Liver (tissue), 3 donors: ENCODE measurements around the gene CD101.

Experiments
- ATF3 ChIP-seq: IDR thresholded peaks from 2 replicates; pipeline ENCODE4 v1.6.1; 2016; ENCODE audit warnings: antibody characterized with exemption
- CTCF ChIP-seq: fragments of 150-350 bp; IDR thresholded peaks from 2 replicates; pipeline ENCODE4 v1.5.1; 2017; ENCODE audit warnings: improper control_type of control experiment, low read depth, low read length; ENCODE audit not compliant: missing input control
- GABPA ChIP-seq, 2 donors: IDR thresholded peaks in 1 of 2; conservative IDR thresholded peaks in 1 of 2; 2 replicates each; pipeline ENCODE4 v1.6.1; 2016; ENCODE audit warnings: antibody characterized with exemption in 2 of 2, mild to moderate bottlenecking in 1 of 2, moderate library complexity in 1 of 2
- HNF4A ChIP-seq, 2 donors: conservative IDR thresholded peaks; 2 replicates each; pipeline ENCODE4 v1.6.1; 2016; ENCODE audit warnings: antibody characterized with exemption in 2 of 2, mild to moderate bottlenecking in 2 of 2
- JUND ChIP-seq, 2 donors: IDR thresholded peaks; 2 replicates each; pipeline ENCODE4 v1.6.1; 2016; ENCODE audit warnings: antibody characterized with exemption in 2 of 2
- MAX ChIP-seq: IDR thresholded peaks from 2 replicates; pipeline ENCODE4 v1.6.1; 2016; ENCODE audit warnings: antibody characterized with exemption
- RAD21 ChIP-seq, 2 donors: IDR thresholded peaks; 2 replicates each; pipeline ENCODE4 v1.6.1; 2016; ENCODE audit warnings: antibody characterized with exemption in 2 of 2, mild to moderate bottlenecking in 2 of 2
- RXRA ChIP-seq, 2 donors: IDR thresholded peaks; 2 replicates each; pipeline ENCODE4 v1.6.1; 2017 to 2018; ENCODE audit warnings: antibody characterized with exemption in 2 of 2, mild to moderate bottlenecking in 1 of 2
- SP1 ChIP-seq: IDR thresholded peaks from 2 replicates; pipeline ENCODE4 v1.6.1; 2018; ENCODE audit warnings: antibody characterized with exemption, mild to moderate bottlenecking
- TAF1 ChIP-seq: conservative IDR thresholded peaks from 2 replicates; pipeline ENCODE4 v1.6.1; 2016; ENCODE audit warnings: antibody characterized with exemption, mild to moderate bottlenecking
- YY1 ChIP-seq: IDR thresholded peaks from 2 replicates; pipeline ENCODE4 v1.6.1; 2016; ENCODE audit warnings: antibody characterized with exemption, mild to moderate bottlenecking
- ZBTB33 ChIP-seq: IDR thresholded peaks from 2 replicates; pipeline ENCODE4 v1.6.1; 2016; ENCODE audit warnings: antibody characterized with exemption
- donor health status: healthy.
- donor health status: healthy.

GRCh38 chr1:117051224-117052064 lies 49.9 kb downstream of the CD101 start:
- no peak for TF ChIP-seq ATF3
- no peak for TF ChIP-seq CTCF
- TF ChIP-seq RAD21 (IDR thresholded peaks at IDR 0.05): no peak
- no peak for TF ChIP-seq TAF1
- no peak for TF ChIP-seq YY1
- TF ChIP-seq RXRA (IDR thresholded peaks at IDR 0.05): no peak
- TF ChIP-seq MAX: no peak
- no peak for TF ChIP-seq GABPA (IDR thresholded peaks at IDR 0.05 in 1 of 2, conservative IDR thresholded peaks at IDR 0.05 in 1 of 2)
- no peak for TF ChIP-seq ZBTB33
- no peak for TF ChIP-seq HNF4A (conservative IDR thresholded peaks at IDR 0.05)
- TF ChIP-seq SP1: no peak
- no peak for TF ChIP-seq JUND (IDR thresholded peaks at IDR 0.05)
